Activated CD4-positive, alpha-beta T cell treated with anti-CD3 and anti-CD28 coated beads, Interleukin-2, Interleukin-6, amounts not matched to agents 100 ng/mL and 50 ng/mL, durations not matched to agents 16 hours and 8 hours (primary cell): ENCODE measurements around the gene RBM3.
A peak's percentile ranks its signal among the peaks of the same experiment; 100 is the strongest.

Experiments used
- DNase-seq: peaks from one replicate; pipeline ENCODE4 v3.0.0-alpha.2; 2020

RBM3 gene

GRCh38 chrX:48578661-48579128 is 4.4 kb downstream of the RBM3 start:
- DNase-seq, result no peak

GRCh38 chrX:48579259-48579658 is 5.0 kb downstream of the RBM3 start:
- DNase-seq, result no peak

- no peak for DNase-seq
Measured at GRCh38 chrX:48580662-48581061, 6.4 kb downstream of the RBM3 start.

DNA sequence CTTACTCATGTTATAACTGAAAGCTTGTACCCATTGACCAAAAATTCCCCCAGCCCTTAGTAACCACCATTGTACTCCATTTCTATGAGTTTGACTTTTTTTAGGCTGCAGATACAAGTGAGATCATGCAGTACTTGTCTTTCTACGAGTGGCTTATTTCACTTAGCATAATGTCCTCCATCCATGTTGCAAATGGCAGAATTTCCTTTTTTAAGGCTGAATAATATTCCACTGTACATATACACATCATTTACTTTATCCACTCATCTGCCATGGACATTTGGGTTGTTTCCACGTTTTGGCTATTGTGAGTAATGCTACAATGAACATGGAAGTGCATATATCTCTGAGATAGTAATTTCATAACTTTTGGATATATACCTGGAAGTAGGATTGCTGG is 10.4 kb downstream of the RBM3 start:
- no peak for DNase-seq

DNA sequence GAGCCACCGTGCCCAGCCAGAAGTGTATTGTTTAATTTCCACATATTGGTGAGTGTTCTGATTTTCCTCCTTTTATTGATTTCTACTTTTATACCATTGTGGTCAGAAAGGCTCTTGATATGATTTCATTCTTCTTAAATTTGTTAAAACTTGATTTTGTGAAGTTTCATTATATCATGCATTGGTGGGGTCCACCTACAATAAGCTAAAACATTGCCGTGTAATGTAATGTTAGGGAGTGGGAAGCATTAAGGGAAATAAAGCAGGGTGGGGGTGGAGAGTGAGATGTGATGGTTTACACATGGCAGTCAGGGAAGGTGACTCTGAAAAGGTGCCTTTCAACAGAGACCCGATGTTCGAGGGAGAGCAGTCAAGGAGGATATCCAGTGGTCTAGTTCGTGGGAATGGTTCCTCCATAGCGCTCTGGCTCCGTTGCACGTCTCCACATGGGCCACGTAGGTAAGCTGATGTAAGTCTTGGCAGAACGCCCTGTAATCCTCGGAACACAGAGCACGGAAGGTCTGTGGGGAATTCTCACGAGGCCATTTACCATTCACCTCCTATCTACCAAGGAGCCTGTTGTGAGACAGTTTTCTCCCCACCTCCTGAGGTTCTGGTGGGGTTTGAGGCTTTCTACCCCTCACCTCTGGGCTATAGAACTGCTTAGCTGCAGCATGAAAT is 15.3 kb downstream of the RBM3 start:
- no peak for DNase-seq

- DNase-seq, result no peak
Measured at GRCh38 chrX:48590203-48591103, 16.2 kb downstream of the RBM3 start.

DNA sequence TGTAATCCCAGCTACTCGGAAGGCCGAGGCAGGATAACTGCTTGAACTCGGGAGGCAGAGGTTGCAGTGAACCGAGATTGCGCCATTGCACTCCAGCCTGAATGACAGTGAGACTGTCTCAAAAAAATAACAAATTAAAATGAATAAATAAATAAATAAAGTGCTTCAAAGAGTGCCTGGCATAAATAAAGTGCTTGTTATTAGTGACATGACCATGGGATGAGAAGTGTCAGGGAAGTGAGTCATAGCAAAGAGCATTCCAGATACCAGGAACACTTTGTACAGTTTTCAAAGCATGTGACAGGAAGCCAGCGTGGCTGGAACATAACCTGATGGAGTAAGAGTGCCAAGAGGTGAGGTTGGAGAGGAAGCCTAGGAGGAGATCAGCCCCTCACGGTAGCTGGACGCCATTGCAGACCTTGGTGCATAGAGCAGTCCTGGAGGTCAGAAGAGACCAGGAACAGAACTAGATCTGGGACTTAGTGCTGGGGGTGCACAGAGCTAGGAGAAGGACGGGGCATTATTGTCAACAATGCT is 17.0 kb downstream of the RBM3 start:
- DNase-seq, result no peak

- DNase-seq, result no peak
Measured at GRCh38 chrX:48592971-48593370, 18.7 kb downstream of the RBM3 start.

DNA sequence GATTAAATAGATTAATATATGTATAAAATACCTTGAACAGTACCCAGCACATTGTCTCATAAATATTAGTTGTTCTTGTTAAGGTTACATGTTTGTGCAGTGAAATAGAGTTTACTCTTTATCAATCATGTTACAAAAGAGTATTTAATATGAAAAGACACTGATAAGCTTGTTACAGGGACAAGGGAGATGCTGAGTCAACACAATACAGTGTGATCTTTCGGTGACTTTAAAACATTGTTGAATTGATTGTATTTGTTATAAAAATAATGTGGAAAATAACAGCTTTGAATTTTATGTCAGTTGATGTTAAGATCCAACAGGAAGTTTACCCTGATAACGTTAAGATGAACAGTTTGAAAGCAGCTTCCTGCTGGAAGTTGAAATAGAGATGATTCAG is 21.6 kb downstream of the RBM3 start:
- DNase-seq, result no peak

- DNase-seq, result peak; percentile 94
Measured at GRCh38 chrX:48597353-48598264, 23.3 kb downstream of the RBM3 start, which contains the start of gene WDR13. Gene WDR13, plus strand, starts transcription at chrX:48597492. Its CDS starts 505 bp downstream, at chrX:48597997.

GRCh38 chrX:48598614-48599013 is 24.3 kb downstream of the RBM3 start:
- no peak for DNase-seq

DNA sequence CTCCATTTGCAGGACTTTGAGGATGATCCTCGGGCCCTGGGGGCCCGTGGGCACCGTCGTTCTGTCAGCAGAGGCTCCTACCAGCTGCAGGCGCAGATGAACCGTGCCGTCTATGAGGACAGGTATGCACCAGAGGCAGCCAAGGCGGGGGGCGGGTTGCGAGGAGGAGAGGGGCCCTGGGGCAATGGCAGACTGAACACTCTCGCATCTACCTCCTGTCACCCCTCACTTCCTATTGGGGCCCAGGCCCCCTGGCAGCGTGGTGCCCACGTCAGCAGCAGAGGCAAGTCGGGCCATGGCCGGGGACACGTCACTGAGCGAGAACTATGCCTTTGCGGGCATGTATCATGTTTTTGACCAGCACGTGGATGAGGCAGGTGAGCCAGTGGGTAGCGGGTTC is 25.1 kb downstream of the RBM3 start:
- DNase-seq, result no peak

DNA sequence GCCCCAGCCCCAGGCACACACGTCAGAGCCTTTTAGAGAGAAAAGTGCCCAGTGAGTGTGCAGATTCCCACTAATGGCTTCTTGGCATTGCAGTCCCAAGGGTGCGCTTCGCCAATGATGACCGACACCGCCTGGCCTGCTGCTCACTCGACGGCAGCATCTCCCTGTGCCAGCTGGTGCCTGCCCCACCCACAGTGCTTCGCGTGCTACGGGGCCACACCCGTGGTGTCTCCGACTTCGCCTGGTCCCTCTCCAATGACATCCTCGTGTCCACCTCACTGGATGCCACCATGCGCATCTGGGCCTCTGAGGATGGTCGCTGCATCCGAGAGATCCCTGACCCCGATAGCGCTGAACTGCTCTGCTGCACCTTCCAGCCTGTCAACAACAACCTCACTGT is 25.9 kb downstream of the RBM3 start:
- DNase-seq, result no peak

- no peak for DNase-seq
Measured at GRCh38 chrX:48601741-48602394, 27.6 kb downstream of the RBM3 start.

DNA sequence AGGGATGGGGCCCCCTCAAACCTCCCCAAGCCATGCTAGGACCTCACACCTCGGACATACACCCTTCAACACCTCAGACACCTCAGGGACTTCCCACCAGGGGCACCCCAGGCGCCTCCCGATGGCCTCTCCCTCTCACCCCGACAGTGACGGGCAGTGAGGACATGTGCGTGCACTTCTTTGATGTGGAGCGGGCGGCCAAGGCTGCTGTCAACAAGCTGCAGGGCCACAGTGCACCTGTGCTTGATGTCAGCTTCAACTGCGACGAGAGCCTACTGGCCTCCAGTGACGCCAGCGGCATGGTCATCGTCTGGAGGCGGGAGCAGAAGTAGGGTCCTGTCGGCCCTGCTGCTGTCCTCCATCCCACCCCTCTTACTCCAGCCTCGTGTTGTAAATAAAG is 30.4 kb downstream of the RBM3 start:
- DNase-seq, result no peak

DNA sequence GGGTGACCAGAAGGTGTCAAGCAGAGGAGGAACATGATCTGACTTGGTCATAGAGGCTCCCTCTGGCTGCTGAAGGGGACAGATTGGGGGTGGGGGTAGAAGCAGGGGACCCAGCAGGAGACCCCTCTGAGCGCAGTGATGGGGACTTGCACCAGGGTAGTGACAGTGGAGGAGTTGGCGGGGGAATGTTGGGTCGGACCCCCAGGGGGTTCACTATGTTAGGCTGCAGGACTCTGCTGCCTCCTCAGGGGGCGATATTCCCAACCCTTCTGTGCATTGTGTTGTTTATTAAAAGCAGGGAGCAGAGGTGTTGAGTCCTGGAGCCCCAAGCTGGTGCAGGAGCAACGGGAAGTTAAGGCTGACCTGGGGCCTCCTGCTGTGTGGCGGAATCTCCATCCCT is 31.8 kb downstream of the RBM3 start:
- DNase-seq, result no peak

DNA sequence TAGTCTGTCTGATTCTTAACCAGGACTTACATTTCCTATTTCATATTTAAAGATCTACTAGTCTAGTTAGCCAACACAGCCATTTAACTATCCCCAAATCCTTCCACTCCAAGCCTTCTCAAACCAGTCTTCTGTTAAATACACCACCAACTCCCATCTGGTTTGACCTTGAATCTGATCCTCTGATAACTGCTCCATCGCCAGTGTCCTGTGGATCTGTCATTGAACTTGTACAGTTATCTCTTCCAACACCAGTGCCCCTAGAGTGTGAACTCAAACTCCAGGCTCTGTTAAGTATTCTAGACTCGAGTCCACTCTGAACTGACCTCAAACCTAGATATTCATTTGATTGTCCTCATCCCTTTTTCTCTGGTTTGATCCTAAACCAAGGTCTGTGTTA is 37.4 kb downstream of the RBM3 start:
- no peak for DNase-seq

DNA sequence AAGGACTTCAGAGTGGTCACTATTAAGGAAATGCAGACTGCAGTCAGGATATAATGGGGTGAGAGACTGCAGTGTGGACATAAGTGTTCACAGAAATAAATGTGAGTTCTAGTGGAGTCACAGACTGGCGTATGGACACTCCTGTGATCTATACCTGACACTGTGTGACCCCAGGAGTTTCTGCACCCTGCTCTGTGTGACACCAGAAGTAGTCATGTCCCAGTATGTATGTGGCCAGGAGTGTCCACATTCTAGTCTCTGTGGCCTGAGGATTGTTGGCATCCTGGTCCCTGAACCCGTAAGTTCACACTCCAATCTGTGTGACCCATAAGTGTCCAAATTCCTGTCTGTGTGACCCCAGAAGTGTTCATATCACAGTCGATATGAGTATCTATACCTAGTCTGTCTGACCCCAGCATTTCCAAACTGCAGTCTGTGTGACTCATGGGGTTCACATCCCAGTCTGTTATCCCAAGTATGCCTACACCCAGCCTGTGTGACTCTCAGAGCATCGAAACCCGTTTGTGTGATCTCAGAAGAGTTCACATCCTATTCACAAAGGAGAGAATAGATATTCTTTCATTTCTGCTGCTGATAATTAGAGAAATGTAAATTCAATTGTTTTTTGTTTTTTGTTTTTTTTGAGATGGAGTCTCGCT is 39.3 kb downstream of the RBM3 start:
- no peak for DNase-seq

DNA sequence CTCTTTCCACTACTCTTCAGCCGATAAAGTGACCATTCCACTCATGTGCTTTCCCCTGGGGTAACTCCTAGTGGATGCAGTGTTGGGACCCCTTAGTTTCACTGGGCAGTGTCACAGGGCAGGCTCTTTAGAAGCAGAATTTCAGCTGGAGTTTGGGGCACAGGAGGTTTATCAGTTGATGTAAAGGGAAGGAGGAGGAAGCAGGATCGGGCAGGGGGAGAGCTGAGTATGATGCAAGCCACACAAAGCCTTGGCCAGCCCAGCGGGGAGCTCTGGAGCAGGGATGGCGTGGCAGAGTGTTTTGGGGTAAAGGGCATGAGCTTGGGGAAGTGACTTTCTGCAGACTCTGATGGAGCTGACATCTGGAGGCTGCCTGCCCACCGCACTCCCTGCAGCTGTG is 42.3 kb downstream of the RBM3 start:
- DNase-seq, result no peak

- no peak for DNase-seq
Measured at GRCh38 chrX:48617542-48618340, 43.5 kb downstream of the RBM3 start.
